Measurements from ENCODE around the gene KDM1B. TPM values are rescaled to one million over a fixed set of nuclear protein-coding genes. Genes with fewer than 3 reads are reported as not detected.
"Not testable (repeated sequence)": the region's sequence is repeated elsewhere in the genome, so short reads cannot be mapped to it uniquely, and the experiment has no call there.

Gene KDM1B
- total and polyA plus RNA-seq, 5 donors from 2014 or later, result 0.94 to 13.1 (median 3.2) TPM

DNA sequence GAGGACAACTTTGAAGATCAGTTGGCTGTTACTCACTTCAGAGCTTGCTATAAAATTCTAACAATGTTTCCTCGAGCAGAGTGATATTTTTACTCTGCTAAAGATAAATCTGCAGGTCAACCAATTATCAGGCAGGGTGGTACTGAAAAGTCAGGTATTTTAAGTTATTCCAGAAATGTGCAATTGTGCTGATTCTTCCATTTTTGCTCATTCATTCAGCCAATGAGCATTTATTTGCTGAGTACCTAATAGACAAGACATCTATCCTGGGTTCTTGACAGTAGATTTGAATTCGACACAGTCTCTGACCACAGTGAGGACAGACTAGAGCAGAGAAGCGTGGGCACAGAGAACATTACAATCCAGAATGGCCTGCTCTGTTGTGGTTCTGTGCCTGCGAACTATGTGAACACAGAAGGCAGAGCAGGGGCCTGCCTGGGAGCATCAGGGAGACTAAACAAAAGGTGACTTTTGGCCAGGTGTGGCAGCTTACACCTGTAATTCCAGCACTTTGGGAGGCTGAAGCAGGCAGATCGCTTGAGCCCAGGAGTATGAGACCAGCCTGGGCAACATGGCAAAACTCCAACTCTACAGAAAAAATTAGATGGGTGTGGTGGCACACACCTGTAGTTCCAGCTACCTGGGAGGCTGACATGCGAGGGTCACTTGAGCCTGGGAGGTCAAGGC, 15.1 kb upstream of the KDM1B start:
- H3K4me3 ChIP-seq (ENCODE audit: low read depth, low read length), result no peak overlapping the region
- Mint-ChIP-seq H3K4me3 (no peak overlapping the region), H3K36me3 (peaks cover 56% of the 10 kb centered on the region), H3K27me3 (no peaks in the 10 kb centered on the region), H3K27ac (peak overlapping the region in 1 of 3 donors; percentile 55), H3K4me1 (peaks cover 3 to 6% (median 4%) of the 10 kb centered on the region in 4 donors), H3K9me3 (no peaks in the 10 kb centered on the region)
- no peaks in the 10 kb centered on the region for H3K9me3 ChIP-seq (ENCODE audit: control insufficient read depth in 2 of 2, low read length in 2 of 2)
- no peak overlapping the region for H3K27ac ChIP-seq (ENCODE audit: insufficient read depth, low read length, poor library complexity, severe bottlenecking)
- no peaks in the 10 kb centered on the region for H3K27me3 ChIP-seq (ENCODE audit: control insufficient read depth, insufficient read depth, low read length)
- ATAC-seq (ENCODE audit: low read depth in 2 of 2) (no peak), DNase-seq (no peak)
- H3K4me1 ChIP-seq (ENCODE audit: control insufficient read depth, insufficient read depth, low read length, poor library complexity, severe bottlenecking), result no peaks in the 10 kb centered on the region
- peaks cover 56% of the 10 kb centered on the region for H3K36me3 ChIP-seq (ENCODE audit: control insufficient read depth, insufficient read depth, low read length)

DNA sequence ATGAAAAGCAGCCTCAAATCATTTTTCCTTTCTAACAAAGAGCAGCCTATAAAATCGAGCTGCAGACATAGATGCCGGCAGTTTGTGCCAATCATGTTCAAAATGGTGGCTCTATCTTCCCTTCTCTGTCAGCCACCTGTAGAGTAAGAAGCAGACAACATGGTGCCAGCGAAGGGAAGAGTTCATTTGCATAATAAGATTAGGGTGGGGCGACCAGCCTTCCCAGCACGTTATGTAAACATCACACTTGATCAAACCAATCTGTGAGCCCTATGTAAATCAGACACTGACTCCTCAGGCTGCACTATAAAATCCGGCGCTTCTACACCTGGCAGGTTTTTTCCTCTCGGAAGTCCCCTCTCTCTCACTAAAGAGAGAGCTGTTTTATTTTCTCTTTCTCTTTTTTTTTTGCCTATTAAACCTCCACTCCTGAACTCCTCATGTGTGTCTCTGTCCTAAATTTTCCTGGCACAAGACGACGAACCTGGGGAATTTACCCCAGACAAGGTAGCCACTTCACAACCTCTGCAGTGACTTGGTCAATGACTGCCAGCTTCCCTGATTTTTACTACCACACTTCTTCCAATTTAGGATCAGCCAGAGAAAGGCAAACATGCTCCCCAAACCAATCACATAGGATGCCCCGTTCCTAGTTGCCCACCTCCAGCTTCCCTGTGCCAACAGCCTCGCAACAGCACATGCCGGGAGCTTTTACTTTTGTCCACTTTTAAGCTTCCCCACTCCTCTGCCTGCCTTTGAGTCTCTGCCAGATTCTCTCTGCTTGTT, 13.2 kb upstream of the KDM1B start:
- Histone ChIP-seq H3K4me1 (ENCODE audit: control insufficient read depth, insufficient read depth, low read length, poor library complexity, severe bottlenecking) (no peaks in the 10 kb centered on the region), H3K27me3 (ENCODE audit: control insufficient read depth, insufficient read depth, low read length) (no peaks in the 10 kb centered on the region), H3K36me3 (ENCODE audit: control insufficient read depth, insufficient read depth, low read length) (peaks cover 56% of the 10 kb centered on the region), H3K27ac (ENCODE audit: insufficient read depth, low read length, poor library complexity, severe bottlenecking) (no peak overlapping the region), H3K9me3 (ENCODE audit: control insufficient read depth in 2 of 2, low read length in 2 of 2) (no peaks in the 10 kb centered on the region), H3K4me3 (ENCODE audit: low read depth, low read length) (no peak overlapping the region)
- no peak overlapping the region for H3K27ac Mint-ChIP-seq
- no peak overlapping the region for H3K4me3 Mint-ChIP-seq
- no peak for ATAC-seq (ENCODE audit: low read depth in 2 of 2)
- no peaks in the 10 kb centered on the region for H3K27me3 Mint-ChIP-seq
- peaks cover 0 to 6% (median 2%) of the 10 kb centered on the region in 4 donors for H3K4me1 Mint-ChIP-seq
- no peaks in the 10 kb centered on the region for H3K9me3 Mint-ChIP-seq
- DNase-seq, result no peak
- H3K36me3 Mint-ChIP-seq, result peaks cover 46% of the 10 kb centered on the region

DNA sequence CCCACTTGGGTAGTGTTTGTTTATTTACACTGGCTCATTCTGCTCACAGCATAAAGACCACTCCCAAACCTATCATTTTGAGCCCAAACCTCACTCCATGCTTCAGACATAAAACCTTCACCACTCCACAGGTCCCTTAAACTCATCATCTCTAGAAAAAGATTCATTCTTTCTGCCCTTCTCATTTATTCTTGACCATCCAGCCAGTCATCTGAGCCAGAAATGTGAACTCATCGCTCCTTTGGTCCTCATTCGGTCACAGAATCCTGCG, 12.7 kb upstream of the KDM1B start:
- Histone ChIP-seq H3K36me3 (ENCODE audit: control insufficient read depth, insufficient read depth, low read length) (peaks cover 58% of the 10 kb centered on the region), H3K4me3 (ENCODE audit: low read depth, low read length) (no peak overlapping the region), H3K9me3 (ENCODE audit: control insufficient read depth in 2 of 2, low read length in 2 of 2) (no peaks in the 10 kb centered on the region), H3K4me1 (ENCODE audit: control insufficient read depth, insufficient read depth, low read length, poor library complexity, severe bottlenecking) (no peaks in the 10 kb centered on the region), H3K27ac (ENCODE audit: insufficient read depth, low read length, poor library complexity, severe bottlenecking) (no peak overlapping the region), H3K27me3 (ENCODE audit: control insufficient read depth, insufficient read depth, low read length) (no peaks in the 10 kb centered on the region)
- peak overlapping the region in 1 of 3 donors; percentile 71 for H3K27ac Mint-ChIP-seq
- H3K4me3 Mint-ChIP-seq, result no peak overlapping the region
- DNase-seq (no peak), ATAC-seq (ENCODE audit: low read depth in 2 of 2) (no peak)
- H3K9me3 Mint-ChIP-seq, result no peaks in the 10 kb centered on the region
- peaks cover 0 to 6% (median 3%) of the 10 kb centered on the region in 4 donors for H3K4me1 Mint-ChIP-seq
- H3K27me3 Mint-ChIP-seq, result no peaks in the 10 kb centered on the region
- peaks cover 48% of the 10 kb centered on the region for H3K36me3 Mint-ChIP-seq

DNA sequence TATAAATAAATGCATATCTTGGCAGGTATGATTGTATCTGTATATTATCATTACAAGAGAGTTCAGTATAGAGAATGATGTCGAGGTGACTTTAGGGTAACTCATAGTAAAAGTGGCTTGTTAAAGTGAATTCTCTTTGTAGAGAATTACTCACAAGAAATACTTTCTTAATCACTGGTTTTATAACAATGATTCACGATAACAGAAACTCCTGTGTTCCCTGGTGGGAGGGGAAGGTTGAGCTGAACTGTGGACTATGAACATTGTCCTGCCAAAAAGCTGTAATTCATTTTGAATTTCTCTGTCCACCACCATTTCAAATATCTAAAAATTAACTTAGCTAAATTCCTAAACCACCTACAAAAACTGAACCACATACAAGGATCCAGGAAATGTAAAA, 8.1 kb upstream of the KDM1B start:
- no peak overlapping the region for H3K4me3 ChIP-seq (ENCODE audit: low read depth, low read length)
- no peak for ATAC-seq (ENCODE audit: low read depth in 2 of 2)
- H3K9me3 ChIP-seq (ENCODE audit: control insufficient read depth in 2 of 2, low read length in 2 of 2), result no peaks in the 10 kb centered on the region
- H3K27me3 ChIP-seq (ENCODE audit: control insufficient read depth, insufficient read depth, low read length), result no peaks in the 10 kb centered on the region
- H3K27ac ChIP-seq (ENCODE audit: insufficient read depth, low read length, poor library complexity, severe bottlenecking), result no peak overlapping the region
- Mint-ChIP-seq H3K27me3 (no peaks in the 10 kb centered on the region), H3K36me3 (peaks cover 43% of the 10 kb centered on the region), H3K9me3 (no peaks in the 10 kb centered on the region), H3K4me3 (no peak overlapping the region), H3K27ac (no peak overlapping the region), H3K4me1 (peaks cover 0 to 12% (median 7%) of the 10 kb centered on the region in 4 donors)
- no peaks in the 10 kb centered on the region for H3K4me1 ChIP-seq (ENCODE audit: control insufficient read depth, insufficient read depth, low read length, poor library complexity, severe bottlenecking)
- H3K36me3 ChIP-seq (ENCODE audit: control insufficient read depth, insufficient read depth, low read length), result peaks cover 37% of the 10 kb centered on the region
- no peak for DNase-seq

DNA sequence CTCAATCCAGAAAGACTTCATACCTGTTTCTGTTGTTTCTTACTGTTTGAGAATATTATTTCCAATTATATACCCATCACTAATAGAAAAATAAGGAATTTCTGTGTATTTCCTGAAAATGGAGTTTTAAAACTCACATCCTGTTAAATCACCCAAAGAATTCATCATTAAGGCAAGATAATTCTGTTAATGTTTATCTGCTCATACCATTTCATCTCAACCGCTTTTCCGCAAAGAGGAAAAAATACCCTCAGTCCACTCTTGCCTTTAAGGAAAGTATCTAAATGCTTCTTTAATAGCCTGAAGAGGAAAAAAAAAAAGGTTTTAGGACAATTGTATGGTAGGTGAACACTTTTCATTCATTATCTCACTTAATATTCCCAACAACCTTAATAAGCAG, 7.6 kb upstream of the KDM1B start:
- H3K27ac Mint-ChIP-seq, result no peak overlapping the region
- peaks cover 39% of the 10 kb centered on the region for H3K36me3 Mint-ChIP-seq
- Histone ChIP-seq H3K27ac (ENCODE audit: insufficient read depth, low read length, poor library complexity, severe bottlenecking) (no peak overlapping the region), H3K9me3 (ENCODE audit: control insufficient read depth in 2 of 2, low read length in 2 of 2) (no peaks in the 10 kb centered on the region), H3K27me3 (ENCODE audit: control insufficient read depth, insufficient read depth, low read length) (no peaks in the 10 kb centered on the region), H3K36me3 (ENCODE audit: control insufficient read depth, insufficient read depth, low read length) (peaks cover 32% of the 10 kb centered on the region), H3K4me3 (ENCODE audit: low read depth, low read length) (no peak overlapping the region), H3K4me1 (ENCODE audit: control insufficient read depth, insufficient read depth, low read length, poor library complexity, severe bottlenecking) (peaks cover 4% of the 10 kb centered on the region)
- ATAC-seq (ENCODE audit: low read depth in 2 of 2), result no peak
- peaks cover 2 to 15% (median 10%) of the 10 kb centered on the region in 4 donors for H3K4me1 Mint-ChIP-seq
- H3K27me3 Mint-ChIP-seq, result no peaks in the 10 kb centered on the region
- no peaks in the 10 kb centered on the region for H3K9me3 Mint-ChIP-seq
- H3K4me3 Mint-ChIP-seq, result no peak overlapping the region
- DNase-seq, result no peak

DNA sequence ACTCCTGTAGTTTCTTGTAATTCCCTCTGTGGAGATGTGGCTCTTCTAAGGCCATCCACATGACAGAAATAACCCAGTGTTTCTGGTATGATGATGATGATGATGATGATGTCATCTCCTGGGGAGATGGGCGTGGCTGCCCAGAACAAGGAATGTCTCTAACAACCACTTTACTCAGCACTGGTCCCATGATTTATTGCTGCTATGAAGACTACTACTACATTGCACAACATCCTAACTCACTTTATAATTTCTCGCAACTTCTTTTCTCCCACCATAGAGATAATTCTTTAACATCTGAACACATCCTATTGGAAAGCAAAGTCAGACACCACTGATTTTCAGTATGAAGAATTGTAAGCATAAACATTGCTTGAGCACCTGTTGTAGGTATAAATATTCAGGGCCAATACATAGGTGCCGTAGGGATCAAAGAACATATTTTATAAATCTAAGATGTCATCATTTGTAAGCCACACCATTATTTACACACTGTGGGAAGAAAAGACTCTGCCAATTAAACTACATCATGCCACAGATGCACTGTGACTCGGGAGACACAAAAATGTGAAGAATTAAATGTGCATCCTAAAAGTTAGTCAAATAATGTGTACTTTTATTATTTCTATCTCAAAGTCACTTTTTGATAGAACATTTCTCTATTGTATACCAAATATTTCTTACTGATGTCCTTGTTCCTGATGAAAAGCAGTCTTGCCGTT, 6.8 kb upstream of the KDM1B start:
- Mint-ChIP-seq H3K4me3 (no peak overlapping the region), H3K27ac (no peak overlapping the region), H3K9me3 (no peaks in the 10 kb centered on the region), H3K27me3 (no peaks in the 10 kb centered on the region), H3K36me3 (peaks cover 36% of the 10 kb centered on the region), H3K4me1 (peaks cover 6 to 22% (median 16%) of the 10 kb centered on the region in 4 donors)
- H3K4me1 ChIP-seq (ENCODE audit: control insufficient read depth, insufficient read depth, low read length, poor library complexity, severe bottlenecking), result peaks cover 11% of the 10 kb centered on the region
- H3K4me3 ChIP-seq (ENCODE audit: low read depth, low read length), result no peak overlapping the region
- H3K9me3 ChIP-seq (ENCODE audit: control insufficient read depth in 2 of 2, low read length in 2 of 2), result no peaks in the 10 kb centered on the region
- ATAC-seq (ENCODE audit: low read depth in 2 of 2) (no peak), DNase-seq (no peak)
- H3K36me3 ChIP-seq (ENCODE audit: control insufficient read depth, insufficient read depth, low read length), result peaks cover 24% of the 10 kb centered on the region
- no peak overlapping the region for H3K27ac ChIP-seq (ENCODE audit: insufficient read depth, low read length, poor library complexity, severe bottlenecking)
- no peaks in the 10 kb centered on the region for H3K27me3 ChIP-seq (ENCODE audit: control insufficient read depth, insufficient read depth, low read length)

DNA sequence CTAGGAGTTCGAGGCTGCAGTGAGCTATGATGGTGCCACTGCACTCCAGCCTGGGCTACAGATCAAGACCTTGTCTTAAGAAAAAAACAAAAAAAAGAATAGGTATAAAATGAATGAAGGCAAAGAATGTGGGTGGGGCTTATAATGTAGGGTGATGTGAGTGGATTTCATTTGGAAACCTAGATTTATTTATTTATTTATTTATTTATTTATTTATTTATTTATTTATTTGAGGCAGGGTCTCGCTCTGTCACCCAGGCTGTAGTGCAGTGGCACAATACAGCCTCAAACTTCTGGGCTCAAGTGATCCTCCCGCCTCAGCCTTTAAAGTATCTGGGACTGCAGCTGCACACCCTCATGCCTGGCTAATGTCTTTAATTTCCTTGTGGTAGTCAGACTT, 3.8 kb upstream of the KDM1B start:
- not testable (repeated sequence) for H3K27me3 Mint-ChIP-seq; DNase-seq; H3K9me3 ChIP-seq (ENCODE audit: control insufficient read depth in 2 of 2, low read length in 2 of 2); H3K9me3 Mint-ChIP-seq; H3K27ac ChIP-seq (ENCODE audit: insufficient read depth, low read length, poor library complexity, severe bottlenecking); H3K4me3 ChIP-seq (ENCODE audit: low read depth, low read length); ATAC-seq (ENCODE audit: low read depth in 2 of 2); H3K27me3 ChIP-seq (ENCODE audit: control insufficient read depth, insufficient read depth, low read length); H3K27ac Mint-ChIP-seq; H3K4me3 Mint-ChIP-seq
- H3K4me1 ChIP-seq (ENCODE audit: control insufficient read depth, insufficient read depth, low read length, poor library complexity, severe bottlenecking), result peaks cover 30% of the 10 kb centered on the region
- H3K4me1 Mint-ChIP-seq, result peaks cover 10 to 40% (median 31%) of the 10 kb centered on the region in 4 donors
- H3K36me3 ChIP-seq (ENCODE audit: control insufficient read depth, insufficient read depth, low read length), result peaks cover 18% of the 10 kb centered on the region
- peaks cover 33% of the 10 kb centered on the region for H3K36me3 Mint-ChIP-seq
